B cell (primary cell): ENCODE data around the gene HS6ST2. TPM values are rescaled to one million over a fixed set of nuclear protein-coding genes. Genes with fewer than 3 reads are reported as not detected.

Experiments used
- ATAC-seq: fragments of 200-7000 bp; cut with Tn5 transposase; one replicate; pipeline ENCODE4 v1.10.0; 2021; ENCODE audit warnings: low read depth, mild to moderate bottlenecking, moderate number of reproducible peaks, moderate library complexity
- CTCF ChIA-PET: fragments of 350-600 bp; sonication (Branson Sonifier 250); formaldehyde crosslinking; loops from one replicate; lab custom pipeline; 2021; ENCODE audit warnings: antibody characterized with exemption, inconsistent platforms; lab: Charles Lee
- POLR2A ChIA-PET: fragments of 350-600 bp; sonication (Branson Sonifier 250); formaldehyde crosslinking; loops from one replicate; lab custom pipeline; 2021; ENCODE audit warnings: antibody characterized with exemption; lab: Charles Lee
- DNase-seq: peaks from one replicate; pipeline ENCODE4 v3.0.0; 2013
- H2AFZ ChIP-seq: 2 replicates; pipeline ENCODE4 v1.6.1; 2012; ENCODE audit warnings: mild to moderate bottlenecking, low read depth, low read length; ENCODE audit not compliant: insufficient read depth, poor library complexity, severe bottlenecking
- H3K27ac ChIP-seq, 2 donors: 1 replicate in 1 of 2; 2 replicates in 1 of 2; pipeline ENCODE4 v1.5.1; 2012 to 2013; ENCODE audit warnings: low read length in 2 of 2, mild to moderate bottlenecking in 2 of 2, moderate library complexity in 1 of 2
- H3K27me3 ChIP-seq, 4 experiments: fragments of 200-600 bp in 1 of 4; sonication (generic) in 1 of 4; replicated peaks in 1 of 4; 1 replicate in 2 of 4; 2 replicates in 2 of 4; pipeline versions ENCODE4 v1.6.1 to v1.7.0; 2013 to 2016; ENCODE audit warnings: low read length in 3 of 4, mild to moderate bottlenecking in 2 of 4, mixed read lengths in 1 of 4, moderate library complexity in 1 of 4; ENCODE audit not compliant: insufficient read depth in 4 of 4, control insufficient read depth in 3 of 4; ENCODE audit errors: control extremely low read depth in 1 of 4
- H3K36me3 ChIP-seq, 2 experiments: replicated peaks in 1 of 2; 1 replicate in 1 of 2; 2 replicates in 1 of 2; pipeline versions ENCODE4 v1.6.1 to v1.7.1; 2013; ENCODE audit warnings: low read length in 1 of 2; ENCODE audit not compliant: insufficient read depth in 2 of 2, control insufficient read depth in 1 of 2; ENCODE audit errors: control extremely low read depth in 1 of 2, extremely low read depth in 1 of 2
- H3K4me1 ChIP-seq, 2 donors: fragments of 200-600 bp in 1 of 2; sonication (generic) in 1 of 2; 1 replicate in 1 of 2; 2 replicates in 1 of 2; pipeline versions ENCODE4 v1.5.1 to v1.6.1; 2013 to 2017; ENCODE audit warnings: low read length in 2 of 2; ENCODE audit not compliant: control insufficient read depth in 2 of 2, insufficient read depth in 2 of 2
- H3K4me2 ChIP-seq: replicated peaks from 2 replicates; pipeline ENCODE3; 2012; ENCODE audit warnings: mild to moderate bottlenecking, low read depth, low read length; ENCODE audit not compliant: poor library complexity, severe bottlenecking
- H3K4me3 ChIP-seq, 5 experiments: fragments of 200-600 bp in 1 of 5; sonication (generic) in 1 of 5; 1 replicate in 3 of 5; 2 replicates in 2 of 5; pipeline versions ENCODE4 v1.5.1 to v1.7.0; 2011 to 2016; ENCODE audit warnings: low read length in 4 of 5, mild to moderate bottlenecking in 4 of 5, low read depth in 2 of 5, control low read depth in 1 of 5, moderate library complexity in 1 of 5; ENCODE audit not compliant: insufficient read depth in 1 of 5; ENCODE audit errors: control extremely low read depth in 1 of 5, extremely low read depth in 1 of 5
- H3K79me2 ChIP-seq: fragments of 200-600 bp; sonication (generic); one replicate; pipeline ENCODE4 v1.6.0; 2016; ENCODE audit warnings: low read length; ENCODE audit not compliant: control insufficient read depth, insufficient read depth
- H3K9ac ChIP-seq: fragments of 200-600 bp; sonication (generic); 2 replicates; pipeline ENCODE4 v1.6.1; 2017; ENCODE audit warnings: mild to moderate bottlenecking, low read length, moderate library complexity
- H3K9me3 ChIP-seq, 3 donors: one replicate each; pipeline versions ENCODE4 v1.6.1 to v1.7.1; 2013; ENCODE audit warnings: low read length in 2 of 3; ENCODE audit not compliant: control insufficient read depth in 2 of 3, insufficient read depth in 1 of 3; ENCODE audit errors: control extremely low read depth in 1 of 3
- H4K20me1 ChIP-seq: 2 replicates; pipeline ENCODE4 v1.6.0; 2012; ENCODE audit warnings: mild to moderate bottlenecking, low read length; ENCODE audit not compliant: insufficient read depth, control insufficient read depth, poor library complexity, severe bottlenecking
- H3K27ac Mint-ChIP-seq: one replicate; pipeline ENCODE4 v1.8.0; 2021; ENCODE audit warnings: mixed read lengths
- H3K27me3 Mint-ChIP-seq: one replicate; pipeline ENCODE4 v1.8.0; 2021; ENCODE audit warnings: mixed read lengths
- H3K4me1 Mint-ChIP-seq: one replicate; pipeline ENCODE4 v1.8.0; 2021; ENCODE audit warnings: mixed read lengths
- H3K4me3 Mint-ChIP-seq: one replicate; pipeline ENCODE4 v1.8.0; 2021; ENCODE audit warnings: mixed read lengths
- H3K9me3 Mint-ChIP-seq: one replicate; pipeline ENCODE4 v1.8.0; 2022; ENCODE audit warnings: mixed read lengths; ENCODE audit not compliant: insufficient read depth
- EZH2 ChIP-seq: IDR thresholded peaks from 2 replicates; pipeline ENCODE4 v1.6.1; 2012; ENCODE audit warnings: borderline replicate concordance, low read depth, mild to moderate bottlenecking, moderate library complexity, low read length; ENCODE audit not compliant: insufficient read depth, poor library complexity, severe bottlenecking
- WGBS: methylation state at CpG from one replicate; pipeline ENCODE4 v1.1.5; 2013; ENCODE audit warnings: missing lambda C conversion rate; ENCODE audit not compliant: insufficient coverage; 5-methylcytosine and 5-hydroxymethylcytosine counted together
- intact Hi-C: fragments of 100-400 bp; cut with micrococcal nuclease; formaldehyde crosslinking; loops from one replicate; pipeline ENCODE4 v1.10.0; 2022
- polyA plus RNA-seq: library from polyadenylated mRNA; depleted of rRNA; stranded (reverse); fragments of >200 nt; gene quantifications from 2 replicates; pipeline ENCODE4 v1.2.3, GENCODE V29; 2012
- total RNA-seq, 2 donors: library from RNA; stranded (reverse); fragments of 120-200 nt in 1 of 2; gene quantifications; 1 replicate in 1 of 2; 2 replicates in 1 of 2; pipeline versions ENCODE4 v1.2.3 to v1.2.4, GENCODE V29; 2013 to 2022
- TF ChIP-seq, protein P1 (sequence below): fragments of 200-600 bp; IDR thresholded peaks from one replicate; pipeline ENCODE4 v1.8.0; 2022; ENCODE audit warnings: antibody characterized with exemption, mild to moderate bottlenecking

HS6ST2 gene
- total and polyA plus RNA-seq, 2 donors (not counting 1 experiment from before 2014, with no cell fraction given), result not detected

DNA sequence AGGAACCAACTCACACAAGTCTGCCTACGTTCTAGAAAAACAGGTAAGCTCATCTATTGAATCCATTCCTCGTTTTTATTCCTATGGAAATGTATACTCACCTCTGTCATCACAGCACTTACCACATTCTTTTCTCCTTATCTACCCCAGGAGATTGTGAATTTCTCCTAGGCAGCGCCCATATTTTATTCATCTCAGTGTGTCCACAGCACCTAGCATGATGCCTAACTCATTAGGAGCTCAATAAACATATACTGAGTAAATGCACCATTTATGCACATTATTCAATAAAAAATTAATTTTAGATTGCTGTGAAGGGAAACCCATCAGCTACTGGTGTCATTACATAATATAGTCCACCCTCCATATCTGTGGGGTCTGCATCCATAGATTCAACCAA, 363.4 kb downstream of the HS6ST2 start:
- ChIA-PET POLR2A (no interaction called here), CTCF (no interaction called here)
- Histone ChIP-seq H4K20me1 (no peaks in the 10 kb centered on the region), H3K36me3 (no peaks in the 10 kb centered on the region), H2AFZ (no peak overlapping the region), H3K27ac (no peak overlapping the region), H3K27me3 (no peaks in the 10 kb centered on the region), H3K4me2 (no peak overlapping the region), H3K4me1 (no peaks in the 10 kb centered on the region), H3K9me3 (no peaks in the 10 kb centered on the region), H3K4me3 (no peak overlapping the region), H3K9ac (no peak overlapping the region), H3K79me2 (no peaks in the 10 kb centered on the region)
- ATAC-seq (no peak), DNase-seq (no peak)
- WGBS, result 100% methylated on average over 2 of the region's 3 CpGs
- intact Hi-C loops, result no loop called here
- Mint-ChIP-seq H3K4me3 (no peak overlapping the region), H3K9me3 (no peaks in the 10 kb centered on the region), H3K4me1 (no peaks in the 10 kb centered on the region), H3K27me3 (no peaks in the 10 kb centered on the region), H3K27ac (no peak overlapping the region)
- no peak for TF ChIP-seq EZH2
- TF ChIP-seq, protein P1, sequence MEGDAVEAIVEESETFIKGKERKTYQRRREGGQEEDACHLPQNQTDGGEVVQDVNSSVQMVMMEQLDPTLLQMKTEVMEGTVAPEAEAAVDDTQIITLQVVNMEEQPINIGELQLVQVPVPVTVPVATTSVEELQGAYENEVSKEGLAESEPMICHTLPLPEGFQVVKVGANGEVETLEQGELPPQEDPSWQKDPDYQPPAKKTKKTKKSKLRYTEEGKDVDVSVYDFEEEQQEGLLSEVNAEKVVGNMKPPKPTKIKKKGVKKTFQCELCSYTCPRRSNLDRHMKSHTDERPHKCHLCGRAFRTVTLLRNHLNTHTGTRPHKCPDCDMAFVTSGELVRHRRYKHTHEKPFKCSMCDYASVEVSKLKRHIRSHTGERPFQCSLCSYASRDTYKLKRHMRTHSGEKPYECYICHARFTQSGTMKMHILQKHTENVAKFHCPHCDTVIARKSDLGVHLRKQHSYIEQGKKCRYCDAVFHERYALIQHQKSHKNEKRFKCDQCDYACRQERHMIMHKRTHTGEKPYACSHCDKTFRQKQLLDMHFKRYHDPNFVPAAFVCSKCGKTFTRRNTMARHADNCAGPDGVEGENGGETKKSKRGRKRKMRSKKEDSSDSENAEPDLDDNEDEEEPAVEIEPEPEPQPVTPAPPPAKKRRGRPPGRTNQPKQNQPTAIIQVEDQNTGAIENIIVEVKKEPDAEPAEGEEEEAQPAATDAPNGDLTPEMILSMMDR, result no peak

DNA sequence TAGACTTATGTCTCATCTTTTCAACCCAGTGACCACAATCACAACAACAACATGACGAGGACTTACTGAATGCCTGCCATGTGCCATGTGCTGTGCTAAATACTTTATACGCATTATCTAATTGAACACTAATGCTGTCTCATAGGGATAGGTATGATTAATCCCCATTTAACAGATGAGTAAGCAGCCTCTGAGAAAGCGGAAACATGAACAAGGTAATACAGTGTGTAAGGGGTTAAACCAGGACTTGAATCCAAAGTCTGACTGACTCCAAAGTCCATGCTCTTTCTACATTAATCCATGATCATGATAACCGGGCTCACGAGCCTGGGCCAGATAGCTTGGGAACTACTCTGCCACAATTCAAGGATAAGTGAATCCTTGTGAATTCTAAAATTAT, 364.3 kb downstream of the HS6ST2 start:
- WGBS, result no CpG with 5 or more reads among the region's 5 CpGs
- Histone ChIP-seq H3K27me3 (no peaks in the 10 kb centered on the region), H3K4me2 (no peak overlapping the region), H2AFZ (no peak overlapping the region), H3K27ac (no peak overlapping the region), H4K20me1 (no peaks in the 10 kb centered on the region), H3K4me1 (no peaks in the 10 kb centered on the region), H3K4me3 (no peak overlapping the region), H3K9me3 (no peaks in the 10 kb centered on the region), H3K36me3 (no peaks in the 10 kb centered on the region), H3K9ac (no peak overlapping the region), H3K79me2 (no peaks in the 10 kb centered on the region)
- Mint-ChIP-seq H3K27me3 (no peaks in the 10 kb centered on the region), H3K4me3 (no peak overlapping the region), H3K9me3 (no peaks in the 10 kb centered on the region), H3K27ac (no peak overlapping the region), H3K4me1 (no peaks in the 10 kb centered on the region)
- ATAC-seq (no peak), DNase-seq (no peak)
- ChIA-PET POLR2A (no interaction called here), CTCF (no interaction called here)
- intact Hi-C loops, result no loop called here
- TF ChIP-seq, protein P1, result no peak
- no peak for TF ChIP-seq EZH2
